ENCODE data around the gene CAMTA2.

- no peak for TF ChIP-seq EZH2 (optimal IDR thresholded peaks at IDR 0.05; ENCODE audit: low read depth, low read length)
- TF ChIP-seq CTCF (IDR thresholded peaks at IDR 0.05; ENCODE audit: low read length) = no peak
- no peak for TF ChIP-seq EZH2phosphoT487 (IDR thresholded peaks at IDR 0.05; ENCODE audit: low read length)
Measured at GRCh38 chr17:4970273-4970672, 17.2 kb downstream of the CAMTA2 start.
